ENCODE measurements around the gene AFAP1.

Gene AFAP1

DNA sequence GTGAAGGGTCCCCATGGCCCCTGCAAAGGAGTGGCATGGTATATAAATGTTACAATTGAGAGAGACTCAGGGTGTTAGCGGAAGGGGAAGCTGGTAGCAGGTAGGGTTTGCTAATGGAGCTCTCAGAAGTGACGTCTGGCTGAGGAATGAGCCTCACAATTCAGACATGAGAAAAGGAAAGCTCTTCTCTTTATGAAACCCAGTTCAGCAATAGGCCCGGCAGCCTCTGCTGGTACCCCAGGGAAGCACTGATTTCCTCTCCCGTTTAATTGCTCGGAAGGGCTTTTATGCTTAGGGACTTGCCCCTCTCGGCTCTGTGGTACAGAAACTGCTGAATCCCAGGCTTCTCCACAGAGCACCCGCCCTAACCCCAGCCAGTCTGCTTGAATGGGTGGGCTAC, 19.4 kb upstream of the AFAP1 start:
- no peak overlapping the region for H3K4me3 ChIP-seq (ENCODE audit: low read depth, low read length)
- no peak for DNase-seq (ENCODE audit: low read depth, low spot score)
- in situ Hi-C loops (cut with HindIII; ENCODE audit: low sequenced_read_pairs): no loop called here
- TF ChIP-seq, protein P1, sequence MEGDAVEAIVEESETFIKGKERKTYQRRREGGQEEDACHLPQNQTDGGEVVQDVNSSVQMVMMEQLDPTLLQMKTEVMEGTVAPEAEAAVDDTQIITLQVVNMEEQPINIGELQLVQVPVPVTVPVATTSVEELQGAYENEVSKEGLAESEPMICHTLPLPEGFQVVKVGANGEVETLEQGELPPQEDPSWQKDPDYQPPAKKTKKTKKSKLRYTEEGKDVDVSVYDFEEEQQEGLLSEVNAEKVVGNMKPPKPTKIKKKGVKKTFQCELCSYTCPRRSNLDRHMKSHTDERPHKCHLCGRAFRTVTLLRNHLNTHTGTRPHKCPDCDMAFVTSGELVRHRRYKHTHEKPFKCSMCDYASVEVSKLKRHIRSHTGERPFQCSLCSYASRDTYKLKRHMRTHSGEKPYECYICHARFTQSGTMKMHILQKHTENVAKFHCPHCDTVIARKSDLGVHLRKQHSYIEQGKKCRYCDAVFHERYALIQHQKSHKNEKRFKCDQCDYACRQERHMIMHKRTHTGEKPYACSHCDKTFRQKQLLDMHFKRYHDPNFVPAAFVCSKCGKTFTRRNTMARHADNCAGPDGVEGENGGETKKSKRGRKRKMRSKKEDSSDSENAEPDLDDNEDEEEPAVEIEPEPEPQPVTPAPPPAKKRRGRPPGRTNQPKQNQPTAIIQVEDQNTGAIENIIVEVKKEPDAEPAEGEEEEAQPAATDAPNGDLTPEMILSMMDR (IDR thresholded peaks at IDR 0.05; ENCODE audit: low read depth, low read length): peak; percentile 14

- TF ChIP-seq, protein P1 (IDR thresholded peaks at IDR 0.05; ENCODE audit: low read depth, low read length): no peak
- DNase-seq (ENCODE audit: low read depth, low spot score): no peak
- H3K4me3 ChIP-seq (ENCODE audit: low read depth, low read length): no peak overlapping the region
- in situ Hi-C loops (cut with HindIII; ENCODE audit: low sequenced_read_pairs): no loop called here
Measured at GRCh38 chr4:7956934-7957656, 17.4 kb upstream of the AFAP1 start.

GRCh38 chr4:7956270-7956808, 16.7 kb upstream of the AFAP1 start:
- in situ Hi-C loops (cut with HindIII; ENCODE audit: low sequenced_read_pairs): no loop called here
- DNase-seq (ENCODE audit: low read depth, low spot score): peak; percentile 70
- TF ChIP-seq, protein P1 (IDR thresholded peaks at IDR 0.05; ENCODE audit: low read depth, low read length): no peak
- no peak overlapping the region for H3K4me3 ChIP-seq (ENCODE audit: low read depth, low read length)

- in situ Hi-C loops (cut with HindIII; ENCODE audit: low sequenced_read_pairs): no loop called here
- H3K4me3 ChIP-seq (ENCODE audit: low read depth, low read length): no peak overlapping the region
- DNase-seq (ENCODE audit: low read depth, low spot score): no peak
- TF ChIP-seq, protein P1 (IDR thresholded peaks at IDR 0.05; ENCODE audit: low read depth, low read length): no peak
Measured at GRCh38 chr4:7955393-7955792, 15.7 kb upstream of the AFAP1 start.

GRCh38 chr4:7952615-7953014, 13.0 kb upstream of the AFAP1 start:
- TF ChIP-seq, protein P1 (IDR thresholded peaks at IDR 0.05; ENCODE audit: low read depth, low read length): no peak
- no peak overlapping the region for H3K4me3 ChIP-seq (ENCODE audit: low read depth, low read length)
- DNase-seq (ENCODE audit: low read depth, low spot score): no peak
- in situ Hi-C loops (cut with HindIII; ENCODE audit: low sequenced_read_pairs): no loop called here

DNA sequence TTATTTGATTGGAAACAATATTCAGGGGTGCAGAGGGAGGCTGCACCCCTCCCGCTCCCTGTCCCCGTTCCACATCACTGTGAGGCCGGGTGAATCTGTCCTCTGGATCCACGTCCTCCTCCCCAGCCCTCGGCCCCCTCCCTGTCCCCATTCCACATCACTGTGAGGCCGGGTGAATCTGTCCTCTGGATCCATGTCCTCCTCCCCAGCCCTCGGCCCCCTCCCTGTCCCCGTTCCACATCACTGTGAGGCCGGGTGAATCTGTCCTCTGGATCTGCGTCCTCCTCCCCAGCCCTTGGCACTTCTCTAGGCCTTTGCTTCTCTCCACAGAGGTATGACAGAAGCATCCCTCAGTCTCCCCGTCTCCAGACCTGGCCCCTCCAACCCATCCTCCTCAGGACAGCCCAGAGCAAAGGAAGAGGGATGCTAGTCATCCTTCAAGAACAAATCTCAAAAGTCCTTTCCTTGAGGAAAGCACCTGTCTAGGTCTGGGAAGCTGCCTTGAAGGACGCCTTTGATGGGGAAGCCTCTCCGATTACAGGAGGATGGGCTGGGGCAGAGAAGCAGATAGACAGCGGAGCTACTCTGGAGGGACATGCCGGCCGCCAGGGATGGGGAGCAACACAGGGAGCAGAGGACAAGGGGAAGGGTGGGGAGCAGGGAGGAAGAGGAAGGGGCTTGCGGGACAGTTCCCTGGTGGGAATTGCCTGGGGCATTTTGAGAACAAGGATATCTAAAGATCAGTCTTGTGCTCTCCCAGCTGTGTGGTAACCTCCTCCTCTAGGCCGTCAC, 10.8 kb upstream of the AFAP1 start:
- TF ChIP-seq, protein P1 (IDR thresholded peaks at IDR 0.05; ENCODE audit: low read depth, low read length): no peak
- DNase-seq (ENCODE audit: low read depth, low spot score): no peak
- H3K4me3 ChIP-seq (ENCODE audit: low read depth, low read length): no peak overlapping the region
- in situ Hi-C loops (cut with HindIII; ENCODE audit: low sequenced_read_pairs): no loop called here

Data from astrocyte of the spinal cord (primary cell).